Neural cell (in vitro differentiated cells): ENCODE data around the gene SIGLEC9.

Experiments used
- EP300 ChIP-seq: fragments of 450-650 bp; conservative IDR thresholded peaks from 2 replicates; pipeline ENCODE4 v1.6.1; 2014; ENCODE audit warnings: antibody characterized with exemption, mild to moderate bottlenecking, moderate library complexity; ENCODE audit not compliant: poor library complexity, severe bottlenecking
- EZH2 ChIP-seq: fragments of 200-600, 300-800 bp; shearing (Covaris generic), sonication (generic); IDR thresholded peaks from 2 replicates; pipeline ENCODE4 v1.6.1; 2014; ENCODE audit warnings: antibody characterized with exemption, low read length, borderline replicate concordance, mild to moderate bottlenecking; ENCODE audit not compliant: insufficient read depth, poor library complexity, severe bottlenecking
- MXI1 ChIP-seq: fragments of 450-650 bp; conservative IDR thresholded peaks from 2 replicates; pipeline ENCODE4 v1.6.1; 2014; ENCODE audit warnings: antibody characterized with exemption, mild to moderate bottlenecking; ENCODE audit not compliant: poor library complexity, severe bottlenecking
- POLR2AphosphoS5 ChIP-seq: IDR thresholded peaks from 2 replicates; pipeline ENCODE4 v1.6.1; 2012
- RAD21 ChIP-seq: fragments of 450-650 bp; conservative IDR thresholded peaks from 2 replicates; pipeline ENCODE4 v1.6.1; 2014; ENCODE audit warnings: antibody characterized with exemption, mild to moderate bottlenecking, moderate library complexity
- SMC3 ChIP-seq: fragments of 450-650 bp; conservative IDR thresholded peaks from 2 replicates; pipeline ENCODE4 v1.6.1; 2014; ENCODE audit warnings: antibody characterized with exemption, mild to moderate bottlenecking, moderate library complexity; ENCODE audit not compliant: poor library complexity
- TAF1 ChIP-seq: IDR thresholded peaks from 2 replicates; pipeline ENCODE4 v1.6.1; 2012; ENCODE audit warnings: low read depth
- TF ChIP-seq, protein P1 (sequence below): fragments of 450-650 bp; IDR thresholded peaks from 2 replicates; pipeline ENCODE4 v1.5.1; 2014; ENCODE audit warnings: antibody characterized with exemption, mild to moderate bottlenecking, moderate library complexity; ENCODE audit not compliant: poor library complexity, severe bottlenecking
- TF ChIP-seq, protein P2 (sequence below): IDR thresholded peaks from 2 replicates; pipeline ENCODE4 v1.6.1; 2012; ENCODE audit warnings: borderline replicate concordance

DNA sequence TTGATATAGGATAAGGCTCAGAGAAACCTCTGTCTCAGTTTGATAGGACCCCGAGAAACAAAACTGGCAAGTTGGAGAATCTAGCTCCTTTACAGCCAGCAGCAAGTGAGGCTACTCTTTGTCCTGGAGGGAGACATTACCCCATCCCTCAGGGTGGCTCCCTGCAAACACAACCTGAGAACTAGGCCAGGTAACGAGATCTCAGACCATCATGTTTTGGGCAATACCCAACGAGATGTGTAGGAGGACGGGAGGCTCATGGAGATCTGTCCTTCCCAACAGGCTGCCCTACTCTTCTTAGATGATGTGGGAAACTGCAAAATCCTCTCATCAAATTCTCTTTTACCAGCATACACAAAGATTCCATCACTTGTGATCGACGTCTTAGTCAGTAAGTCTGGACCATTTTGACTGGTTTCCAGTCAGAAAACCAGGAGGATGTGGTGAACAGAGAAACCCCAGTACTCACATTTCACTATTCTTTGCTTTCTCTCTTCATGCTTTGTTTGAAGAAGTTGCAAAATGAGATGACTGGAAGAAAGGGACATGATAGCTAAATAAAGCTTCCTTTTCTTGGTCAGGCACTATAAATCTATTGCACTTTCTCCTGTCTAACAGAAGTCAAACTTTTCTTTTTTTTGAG, 10.5 kb upstream of the SIGLEC9 start:
- TF ChIP-seq, protein P1, sequence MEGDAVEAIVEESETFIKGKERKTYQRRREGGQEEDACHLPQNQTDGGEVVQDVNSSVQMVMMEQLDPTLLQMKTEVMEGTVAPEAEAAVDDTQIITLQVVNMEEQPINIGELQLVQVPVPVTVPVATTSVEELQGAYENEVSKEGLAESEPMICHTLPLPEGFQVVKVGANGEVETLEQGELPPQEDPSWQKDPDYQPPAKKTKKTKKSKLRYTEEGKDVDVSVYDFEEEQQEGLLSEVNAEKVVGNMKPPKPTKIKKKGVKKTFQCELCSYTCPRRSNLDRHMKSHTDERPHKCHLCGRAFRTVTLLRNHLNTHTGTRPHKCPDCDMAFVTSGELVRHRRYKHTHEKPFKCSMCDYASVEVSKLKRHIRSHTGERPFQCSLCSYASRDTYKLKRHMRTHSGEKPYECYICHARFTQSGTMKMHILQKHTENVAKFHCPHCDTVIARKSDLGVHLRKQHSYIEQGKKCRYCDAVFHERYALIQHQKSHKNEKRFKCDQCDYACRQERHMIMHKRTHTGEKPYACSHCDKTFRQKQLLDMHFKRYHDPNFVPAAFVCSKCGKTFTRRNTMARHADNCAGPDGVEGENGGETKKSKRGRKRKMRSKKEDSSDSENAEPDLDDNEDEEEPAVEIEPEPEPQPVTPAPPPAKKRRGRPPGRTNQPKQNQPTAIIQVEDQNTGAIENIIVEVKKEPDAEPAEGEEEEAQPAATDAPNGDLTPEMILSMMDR = no peak
- no peak for TF ChIP-seq RAD21
- TF ChIP-seq EZH2 = no peak
- no peak for TF ChIP-seq POLR2AphosphoS5
- no peak for TF ChIP-seq SMC3
- no peak for TF ChIP-seq TAF1
- no peak for TF ChIP-seq EP300
- TF ChIP-seq MXI1 = no peak
- TF ChIP-seq, protein P2, sequence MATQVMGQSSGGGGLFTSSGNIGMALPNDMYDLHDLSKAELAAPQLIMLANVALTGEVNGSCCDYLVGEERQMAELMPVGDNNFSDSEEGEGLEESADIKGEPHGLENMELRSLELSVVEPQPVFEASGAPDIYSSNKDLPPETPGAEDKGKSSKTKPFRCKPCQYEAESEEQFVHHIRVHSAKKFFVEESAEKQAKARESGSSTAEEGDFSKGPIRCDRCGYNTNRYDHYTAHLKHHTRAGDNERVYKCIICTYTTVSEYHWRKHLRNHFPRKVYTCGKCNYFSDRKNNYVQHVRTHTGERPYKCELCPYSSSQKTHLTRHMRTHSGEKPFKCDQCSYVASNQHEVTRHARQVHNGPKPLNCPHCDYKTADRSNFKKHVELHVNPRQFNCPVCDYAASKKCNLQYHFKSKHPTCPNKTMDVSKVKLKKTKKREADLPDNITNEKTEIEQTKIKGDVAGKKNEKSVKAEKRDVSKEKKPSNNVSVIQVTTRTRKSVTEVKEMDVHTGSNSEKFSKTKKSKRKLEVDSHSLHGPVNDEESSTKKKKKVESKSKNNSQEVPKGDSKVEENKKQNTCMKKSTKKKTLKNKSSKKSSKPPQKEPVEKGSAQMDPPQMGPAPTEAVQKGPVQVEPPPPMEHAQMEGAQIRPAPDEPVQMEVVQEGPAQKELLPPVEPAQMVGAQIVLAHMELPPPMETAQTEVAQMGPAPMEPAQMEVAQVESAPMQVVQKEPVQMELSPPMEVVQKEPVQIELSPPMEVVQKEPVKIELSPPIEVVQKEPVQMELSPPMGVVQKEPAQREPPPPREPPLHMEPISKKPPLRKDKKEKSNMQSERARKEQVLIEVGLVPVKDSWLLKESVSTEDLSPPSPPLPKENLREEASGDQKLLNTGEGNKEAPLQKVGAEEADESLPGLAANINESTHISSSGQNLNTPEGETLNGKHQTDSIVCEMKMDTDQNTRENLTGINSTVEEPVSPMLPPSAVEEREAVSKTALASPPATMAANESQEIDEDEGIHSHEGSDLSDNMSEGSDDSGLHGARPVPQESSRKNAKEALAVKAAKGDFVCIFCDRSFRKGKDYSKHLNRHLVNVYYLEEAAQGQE = no peak
